ENCODE results near the gene NCOA7. TPM values are rescaled to one million over a fixed set of nuclear protein-coding genes. Genes with fewer than 3 reads are reported as not detected.
"Not testable (repeated sequence)": the region's sequence is repeated elsewhere in the genome, so short reads cannot be mapped to it uniquely, and the experiment has no call there.

NCOA7 gene
- total RNA-seq, 1 experiment from 2014 or later: 67.9 TPM

DNA sequence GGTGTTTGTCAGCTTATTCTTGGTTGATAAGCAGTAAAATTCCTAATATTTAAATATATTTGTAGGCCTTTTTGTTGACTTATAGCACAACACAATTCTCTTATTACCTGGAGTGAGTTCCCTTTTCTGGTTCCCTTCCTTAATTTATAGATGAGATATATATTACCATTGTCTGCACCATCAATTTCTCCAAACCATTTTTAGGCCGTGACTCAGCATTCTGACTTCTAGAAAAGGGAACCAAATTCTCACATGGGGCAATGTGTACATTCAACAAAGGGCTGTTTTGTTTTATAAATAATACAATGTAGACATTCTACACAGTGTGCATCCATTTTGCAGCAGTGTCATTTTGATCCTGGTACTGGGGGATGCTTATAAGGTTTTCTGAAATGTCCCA is 52.8 kb downstream of the NCOA7 start:
- ChIA-PET POLR2A (no interaction called here), CTCF (no interaction called here)
- Histone ChIP-seq H3K36me3 (ENCODE audit: control insufficient read depth, insufficient read depth, low read length) (no peaks in the 10 kb centered on the region), H3K27me3 (replicated peaks; ENCODE audit: control insufficient read depth, insufficient read depth, low read length) (no peaks in the 10 kb centered on the region), H3K9me3 (no peaks in the 10 kb centered on the region), H3K4me3 (ENCODE audit: low read depth, low read length) (no peak overlapping the region), H3K4me1 (peaks cover 18% of the 10 kb centered on the region)
- peaks cover 12% of the 10 kb centered on the region for H3K4me1 Mint-ChIP-seq (ENCODE audit: low read depth, unreplicated experiment)
- H3K27me3 Mint-ChIP-seq (ENCODE audit: insufficient read depth, unreplicated experiment): no peaks in the 10 kb centered on the region
- TF ChIP-seq, protein P1, sequence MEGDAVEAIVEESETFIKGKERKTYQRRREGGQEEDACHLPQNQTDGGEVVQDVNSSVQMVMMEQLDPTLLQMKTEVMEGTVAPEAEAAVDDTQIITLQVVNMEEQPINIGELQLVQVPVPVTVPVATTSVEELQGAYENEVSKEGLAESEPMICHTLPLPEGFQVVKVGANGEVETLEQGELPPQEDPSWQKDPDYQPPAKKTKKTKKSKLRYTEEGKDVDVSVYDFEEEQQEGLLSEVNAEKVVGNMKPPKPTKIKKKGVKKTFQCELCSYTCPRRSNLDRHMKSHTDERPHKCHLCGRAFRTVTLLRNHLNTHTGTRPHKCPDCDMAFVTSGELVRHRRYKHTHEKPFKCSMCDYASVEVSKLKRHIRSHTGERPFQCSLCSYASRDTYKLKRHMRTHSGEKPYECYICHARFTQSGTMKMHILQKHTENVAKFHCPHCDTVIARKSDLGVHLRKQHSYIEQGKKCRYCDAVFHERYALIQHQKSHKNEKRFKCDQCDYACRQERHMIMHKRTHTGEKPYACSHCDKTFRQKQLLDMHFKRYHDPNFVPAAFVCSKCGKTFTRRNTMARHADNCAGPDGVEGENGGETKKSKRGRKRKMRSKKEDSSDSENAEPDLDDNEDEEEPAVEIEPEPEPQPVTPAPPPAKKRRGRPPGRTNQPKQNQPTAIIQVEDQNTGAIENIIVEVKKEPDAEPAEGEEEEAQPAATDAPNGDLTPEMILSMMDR (IDR thresholded peaks at IDR 0.05; ENCODE audit: insufficient read depth in 1 of 2, low read depth in 1 of 2, low read length in 1 of 2, severe bottlenecking in 1 of 2, unreplicated experiment in 1 of 2): no peak
- DNase-seq: no peak
- intact Hi-C loops (cut with micrococcal nuclease; ENCODE audit: unreplicated experiment): no loop called here
- H3K36me3 Mint-ChIP-seq (ENCODE audit: insufficient read depth, unreplicated experiment): peaks cover 7% of the 10 kb centered on the region
- no TSS peak for BruUV-seq (replicated peaks)
- no peak overlapping the region for H3K27ac Mint-ChIP-seq (ENCODE audit: unreplicated experiment)
- no peak overlapping the region for H3K4me3 Mint-ChIP-seq (ENCODE audit: unreplicated experiment)
- H3K9me3 Mint-ChIP-seq (ENCODE audit: unreplicated experiment): no peaks in the 10 kb centered on the region

DNA sequence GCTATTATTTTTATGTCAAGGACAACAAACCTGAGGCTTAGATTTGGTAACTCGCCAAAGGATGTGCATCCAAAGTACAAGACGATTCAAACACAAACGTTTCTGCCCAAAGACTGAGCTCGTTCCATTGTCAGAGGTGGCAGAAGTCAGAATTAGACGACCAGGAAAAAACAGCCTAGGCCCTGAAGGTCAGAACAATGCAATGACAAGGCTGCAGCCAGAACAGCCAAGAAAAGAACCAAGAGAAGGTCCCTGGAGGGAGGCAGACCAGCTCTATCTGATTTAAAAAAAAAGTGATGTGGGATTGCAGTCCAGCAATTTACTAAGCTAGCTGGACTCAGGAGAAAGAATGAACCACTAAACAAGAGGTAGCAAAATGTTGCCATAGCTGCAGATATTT is 54.2 kb downstream of the NCOA7 start:
- BruUV-seq (replicated peaks): no TSS peak

DNA sequence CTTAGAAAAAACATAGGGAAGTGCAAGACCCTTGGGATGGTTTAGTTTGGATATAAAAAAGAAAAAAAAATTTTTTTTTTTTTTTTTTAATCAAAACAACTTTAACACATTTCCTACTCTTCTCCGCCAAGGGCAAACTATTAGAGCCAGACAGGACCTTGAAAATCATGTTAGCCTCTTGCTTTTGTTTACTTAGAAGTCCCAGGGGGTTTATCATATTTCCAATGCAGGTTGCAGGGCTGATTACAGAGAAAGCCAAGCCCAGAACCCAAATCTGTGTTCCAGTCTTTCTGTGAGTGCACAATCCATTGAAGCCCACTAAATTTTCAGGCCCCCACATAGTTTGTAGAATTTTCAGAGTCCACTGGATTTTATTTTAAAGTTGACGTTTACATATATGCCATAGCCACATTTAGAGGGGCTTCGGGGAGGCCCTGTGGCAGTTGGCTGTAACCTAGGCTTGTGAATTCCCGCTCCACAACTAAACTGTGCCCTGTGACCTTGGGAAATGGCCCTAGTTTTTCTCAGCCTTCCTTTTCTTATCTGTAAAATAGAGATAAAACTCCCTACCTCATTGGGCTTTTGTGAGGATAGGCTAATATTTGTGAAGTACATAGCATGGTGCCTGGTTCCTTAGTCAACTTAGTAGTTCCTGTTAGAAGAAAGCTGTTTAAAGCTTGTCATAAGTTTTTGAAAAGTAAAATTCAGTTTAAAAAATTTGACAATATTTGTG is 55.7 kb downstream of the NCOA7 start:
- ChIA-PET POLR2A (interaction anchor here (1.0 kb wide), 1 partner anchor 56 kb away, joined by 3 read pairs; the partner anchor contains the start of gene NCOA7), CTCF (no interaction called here)
- Mint-ChIP-seq H3K36me3 (ENCODE audit: insufficient read depth, unreplicated experiment) (peaks cover 7% of the 10 kb centered on the region), H3K4me1 (ENCODE audit: low read depth, unreplicated experiment) (peaks cover 12% of the 10 kb centered on the region), H3K27ac (ENCODE audit: unreplicated experiment) (no peak overlapping the region), H3K9me3 (ENCODE audit: unreplicated experiment) (no peaks in the 10 kb centered on the region), H3K4me3 (ENCODE audit: unreplicated experiment) (no peak overlapping the region), H3K27me3 (ENCODE audit: insufficient read depth, unreplicated experiment) (no peaks in the 10 kb centered on the region)
- intact Hi-C loops (cut with micrococcal nuclease; ENCODE audit: unreplicated experiment): no loop called here
- Histone ChIP-seq H3K9me3 (no peaks in the 10 kb centered on the region), H3K4me3 (ENCODE audit: low read depth, low read length) (no peak overlapping the region), H3K4me1 (peaks cover 11% of the 10 kb centered on the region), H3K36me3 (ENCODE audit: control insufficient read depth, insufficient read depth, low read length) (no peaks in the 10 kb centered on the region), H3K27me3 (replicated peaks; ENCODE audit: control insufficient read depth, insufficient read depth, low read length) (no peaks in the 10 kb centered on the region)
- DNase-seq: no peak
- TF ChIP-seq, protein P1 (IDR thresholded peaks at IDR 0.05; ENCODE audit: insufficient read depth in 1 of 2, low read depth in 1 of 2, low read length in 1 of 2, severe bottlenecking in 1 of 2, unreplicated experiment in 1 of 2): no peak
- BruUV-seq (replicated peaks): no TSS peak

More for the DNA sequence above, 54.2 kb downstream of the NCOA7 start:
- Mint-ChIP-seq H3K9me3 (ENCODE audit: unreplicated experiment) (no peaks in the 10 kb centered on the region), H3K4me3 (ENCODE audit: unreplicated experiment) (no peak overlapping the region), H3K27me3 (ENCODE audit: insufficient read depth, unreplicated experiment) (no peaks in the 10 kb centered on the region), H3K4me1 (ENCODE audit: low read depth, unreplicated experiment) (peaks cover 12% of the 10 kb centered on the region), H3K27ac (ENCODE audit: unreplicated experiment) (no peak overlapping the region), H3K36me3 (ENCODE audit: insufficient read depth, unreplicated experiment) (peaks cover 7% of the 10 kb centered on the region)
- Histone ChIP-seq H3K27me3 (replicated peaks; ENCODE audit: control insufficient read depth, insufficient read depth, low read length) (no peaks in the 10 kb centered on the region), H3K4me3 (ENCODE audit: low read depth, low read length) (no peak overlapping the region), H3K9me3 (no peaks in the 10 kb centered on the region), H3K4me1 (peaks cover 11% of the 10 kb centered on the region), H3K36me3 (ENCODE audit: control insufficient read depth, insufficient read depth, low read length) (no peaks in the 10 kb centered on the region)
- ChIA-PET CTCF (interaction anchor here (0.5 kb wide), 1 partner anchor 32 kb away, joined by 5 read pairs; no protein-coding TSS in a partner anchor), POLR2A (no interaction called here)
- DNase-seq: no peak
- intact Hi-C loops (cut with micrococcal nuclease; ENCODE audit: unreplicated experiment): no loop called here
- TF ChIP-seq, protein P1 (IDR thresholded peaks at IDR 0.05; ENCODE audit: insufficient read depth in 1 of 2, low read depth in 1 of 2, low read length in 1 of 2, severe bottlenecking in 1 of 2, unreplicated experiment in 1 of 2): no peak

DNA sequence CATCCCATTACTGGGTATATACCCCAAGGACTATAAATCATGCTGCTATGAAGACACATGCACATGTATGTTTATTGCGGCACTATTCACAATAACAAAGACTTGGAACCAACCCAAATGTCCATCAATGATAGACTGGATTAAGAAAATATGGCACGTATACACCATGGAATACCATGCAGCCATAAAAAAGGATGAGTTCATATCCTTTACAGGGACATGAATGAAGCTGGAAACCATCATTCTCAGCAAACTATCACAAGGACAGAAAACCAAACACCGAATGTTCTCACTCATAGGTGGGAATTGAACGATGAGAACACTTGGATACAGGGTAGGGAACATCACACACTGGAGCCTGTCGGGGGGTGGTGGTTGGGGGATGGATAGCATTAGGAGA is 57.5 kb downstream of the NCOA7 start:
- not testable (repeated sequence) for H3K27ac Mint-ChIP-seq (ENCODE audit: unreplicated experiment)

More for the DNA sequence above, 57.5 kb downstream of the NCOA7 start:
- BruUV-seq (replicated peaks); H3K36me3 ChIP-seq (ENCODE audit: control insufficient read depth, insufficient read depth, low read length); POLR2A ChIA-PET; H3K27me3 ChIP-seq (replicated peaks; ENCODE audit: control insufficient read depth, insufficient read depth, low read length); H3K27me3 Mint-ChIP-seq (ENCODE audit: insufficient read depth, unreplicated experiment); H3K4me3 Mint-ChIP-seq (ENCODE audit: unreplicated experiment); H3K4me3 ChIP-seq (ENCODE audit: low read depth, low read length); CTCF ChIA-PET; DNase-seq; H3K36me3 Mint-ChIP-seq (ENCODE audit: insufficient read depth, unreplicated experiment); intact Hi-C loops (cut with micrococcal nuclease; ENCODE audit: unreplicated experiment); H3K9me3 ChIP-seq: not testable (repeated sequence)
- peaks cover 17% of the 10 kb centered on the region for H3K9me3 Mint-ChIP-seq (ENCODE audit: unreplicated experiment)
- peaks cover 15% of the 10 kb centered on the region for H3K4me1 Mint-ChIP-seq (ENCODE audit: low read depth, unreplicated experiment)
- peaks cover 11% of the 10 kb centered on the region for H3K4me1 ChIP-seq

Data from Caco-2 (cell line).